ENCODE results near the gene MARCO.

Gene MARCO, protein sequence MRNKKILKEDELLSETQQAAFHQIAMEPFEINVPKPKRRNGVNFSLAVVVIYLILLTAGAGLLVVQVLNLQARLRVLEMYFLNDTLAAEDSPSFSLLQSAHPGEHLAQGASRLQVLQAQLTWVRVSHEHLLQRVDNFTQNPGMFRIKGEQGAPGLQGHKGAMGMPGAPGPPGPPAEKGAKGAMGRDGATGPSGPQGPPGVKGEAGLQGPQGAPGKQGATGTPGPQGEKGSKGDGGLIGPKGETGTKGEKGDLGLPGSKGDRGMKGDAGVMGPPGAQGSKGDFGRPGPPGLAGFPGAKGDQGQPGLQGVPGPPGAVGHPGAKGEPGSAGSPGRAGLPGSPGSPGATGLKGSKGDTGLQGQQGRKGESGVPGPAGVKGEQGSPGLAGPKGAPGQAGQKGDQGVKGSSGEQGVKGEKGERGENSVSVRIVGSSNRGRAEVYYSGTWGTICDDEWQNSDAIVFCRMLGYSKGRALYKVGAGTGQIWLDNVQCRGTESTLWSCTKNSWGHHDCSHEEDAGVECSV

DNA sequence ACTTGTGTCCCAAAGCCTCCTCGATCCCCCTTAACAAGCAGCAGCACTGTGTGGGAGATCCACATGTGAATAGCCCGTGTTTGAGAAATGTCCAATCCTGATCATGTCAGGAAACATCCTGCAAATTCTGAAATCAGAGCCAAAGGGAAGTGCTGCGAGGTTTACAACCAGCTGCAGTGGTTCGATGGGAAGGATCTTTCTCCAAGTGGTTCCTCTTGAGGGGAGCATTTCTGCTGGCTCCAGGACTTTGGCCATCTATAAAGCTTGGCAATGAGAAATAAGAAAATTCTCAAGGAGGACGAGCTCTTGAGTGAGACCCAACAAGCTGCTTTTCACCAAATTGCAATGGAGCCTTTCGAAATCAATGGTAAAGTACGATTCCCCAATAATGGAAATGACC is at the start of gene MARCO:
TSS of gene MARCO (plus strand) at position 164 of the 400 bp plus-strand sequence. CDS start at position 271, 107 bp downstream.
- no peak for DNase-seq

DNA sequence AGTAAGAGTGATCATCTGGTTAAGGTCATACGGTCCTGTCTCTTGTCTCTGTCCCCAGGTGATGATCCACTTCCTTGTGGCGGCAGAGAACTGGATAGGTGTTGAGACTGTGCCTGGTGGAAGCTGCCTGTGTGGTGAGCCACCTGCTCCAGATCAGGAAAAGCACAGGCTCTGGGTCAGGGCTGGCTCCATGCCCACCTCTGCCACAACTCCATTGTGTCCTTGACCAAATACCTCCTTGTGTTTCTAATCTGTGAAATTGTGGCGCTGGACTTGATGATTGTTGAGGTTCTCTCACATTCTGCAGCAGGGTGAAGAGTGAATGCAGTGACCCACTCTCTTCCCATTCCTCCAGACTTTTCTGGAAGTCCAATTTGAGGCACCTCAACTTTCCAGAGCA is 48.9 kb upstream of the MARCO start:
- no peak for DNase-seq

DNA sequence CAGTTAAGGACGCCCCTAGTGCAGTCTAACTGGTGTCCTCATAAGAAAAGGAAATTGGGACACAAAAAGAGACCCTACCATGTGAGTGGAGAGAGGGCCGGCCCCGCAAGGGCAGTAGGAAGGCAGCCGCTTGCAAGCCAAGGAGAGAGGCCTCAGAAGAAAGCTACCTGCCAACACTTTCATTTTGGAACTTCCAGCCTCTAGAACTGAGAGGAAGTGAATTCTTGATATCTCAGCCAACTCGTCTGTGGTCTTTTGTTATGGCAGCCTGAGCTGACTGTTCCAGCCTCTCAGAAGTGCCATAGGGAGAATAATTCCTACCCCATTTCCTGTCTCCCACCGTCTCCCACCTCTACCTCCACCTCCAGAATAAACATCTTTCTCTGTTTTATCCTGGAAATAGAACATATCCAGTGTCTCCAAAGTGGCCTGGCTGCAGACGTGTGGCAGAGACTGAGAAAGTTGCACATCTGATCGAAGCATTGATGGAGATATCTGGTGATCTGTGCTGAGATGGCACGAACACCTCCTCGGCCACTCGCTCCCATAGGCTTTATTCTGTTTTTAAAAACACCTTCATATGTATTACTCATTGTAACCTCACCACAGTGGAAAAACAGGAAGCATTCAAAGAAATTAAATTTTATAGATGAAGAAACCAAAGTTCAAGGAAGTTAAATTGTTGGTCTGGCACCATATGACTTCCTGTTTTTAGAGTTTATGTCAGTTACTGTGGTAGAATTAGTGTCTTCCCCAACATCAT is 39.5 kb upstream of the MARCO start:
- no peak for DNase-seq

DNA sequence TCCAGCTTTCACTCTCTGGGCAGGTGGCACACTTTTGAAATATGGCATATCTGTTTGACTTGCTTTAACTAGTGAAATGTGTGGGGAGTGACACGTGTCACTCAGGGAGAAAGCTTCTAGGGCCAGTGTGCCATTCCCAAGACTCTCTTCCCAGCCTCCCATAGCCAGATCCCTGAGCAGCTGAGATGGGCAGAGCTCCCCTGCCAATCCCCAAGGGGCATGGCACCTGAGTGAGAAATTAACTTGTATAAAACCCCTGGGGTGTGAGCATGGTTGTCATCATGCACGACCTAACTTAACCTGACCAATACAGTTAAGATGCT is 39.0 kb upstream of the MARCO start:
- DNase-seq = no peak

DNA sequence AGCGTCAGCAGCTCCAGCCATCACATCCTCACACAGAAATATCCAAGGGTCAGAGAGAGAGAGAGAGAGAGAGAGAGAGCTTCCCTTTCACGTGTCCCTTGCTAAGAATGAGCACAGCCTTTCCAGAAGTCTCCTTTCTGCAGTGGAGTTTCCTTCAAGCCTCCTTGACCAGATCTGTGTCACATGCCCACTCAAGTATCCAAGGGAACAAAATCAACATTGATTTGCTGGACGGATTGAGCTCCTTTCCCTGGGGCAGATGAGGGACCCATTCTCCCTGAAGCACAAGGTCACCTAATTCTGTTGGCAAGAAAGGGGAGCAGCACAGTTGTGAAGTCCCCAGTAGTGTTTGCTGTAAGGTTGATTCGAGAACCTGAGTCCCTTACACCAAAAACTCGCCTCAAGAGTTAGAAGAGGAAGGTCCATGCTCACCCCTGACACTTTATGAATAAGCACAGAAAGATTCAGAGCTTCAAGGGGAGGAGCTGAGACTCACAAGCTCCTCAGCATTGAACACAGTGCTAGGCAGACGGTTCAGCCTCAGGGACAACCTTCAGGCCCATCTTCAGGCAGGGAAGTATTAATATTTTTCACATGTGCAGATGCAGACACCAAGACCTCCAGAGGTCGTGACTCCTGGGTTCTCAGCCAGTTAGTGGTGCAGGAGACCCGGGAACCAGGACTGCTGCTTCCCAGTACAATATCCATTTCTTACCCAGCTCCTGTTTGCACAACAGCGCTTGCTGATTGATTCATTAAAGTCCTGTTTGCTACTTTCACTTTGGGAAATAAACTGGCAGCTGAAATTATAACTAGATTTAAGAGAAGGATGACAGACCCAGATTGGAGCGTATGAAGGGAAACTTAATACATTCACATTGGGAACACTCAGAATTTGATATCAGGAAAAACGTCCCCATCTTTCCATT is 38.2 kb upstream of the MARCO start:
- DNase-seq = no peak

DNA sequence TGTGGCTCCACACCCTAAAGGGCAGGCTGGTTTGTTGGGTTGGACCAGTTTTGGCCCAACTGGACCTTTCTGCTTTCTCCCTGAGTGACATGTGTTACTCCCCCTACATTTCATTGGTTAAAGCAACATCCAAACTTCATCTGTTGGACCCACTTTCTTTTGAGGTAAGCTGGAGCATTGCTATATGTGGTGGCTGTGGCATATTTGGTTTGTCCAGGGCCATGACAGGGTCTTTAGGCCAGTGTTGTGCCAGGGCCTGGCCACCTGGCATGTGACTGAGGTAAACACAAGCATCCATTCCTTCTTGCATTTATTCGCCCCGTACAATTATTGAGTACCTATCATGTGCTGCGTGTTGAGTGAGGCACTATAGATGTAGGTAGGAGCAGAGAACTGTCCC is 36.8 kb upstream of the MARCO start:
- DNase-seq = no peak

DNA sequence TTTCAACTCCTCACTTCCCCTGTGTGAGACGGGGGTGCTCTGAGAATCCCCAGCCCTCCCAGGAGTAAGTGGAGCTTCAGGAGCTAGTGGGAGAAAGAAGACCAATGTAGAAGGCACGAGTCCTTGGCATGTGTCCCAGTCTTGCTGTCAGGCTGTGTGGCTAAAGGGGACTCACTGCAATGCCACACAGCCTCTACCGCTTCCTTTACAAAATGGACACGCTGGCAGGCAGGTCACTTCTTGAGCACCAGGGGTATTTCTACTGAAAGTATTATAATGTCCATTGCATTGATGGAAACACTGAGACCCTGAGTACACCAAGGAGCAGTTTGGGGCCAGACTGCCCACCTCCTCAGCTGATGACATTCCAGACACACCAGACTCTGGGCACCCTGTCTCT is 35.8 kb upstream of the MARCO start:
- DNase-seq = no peak

DNA sequence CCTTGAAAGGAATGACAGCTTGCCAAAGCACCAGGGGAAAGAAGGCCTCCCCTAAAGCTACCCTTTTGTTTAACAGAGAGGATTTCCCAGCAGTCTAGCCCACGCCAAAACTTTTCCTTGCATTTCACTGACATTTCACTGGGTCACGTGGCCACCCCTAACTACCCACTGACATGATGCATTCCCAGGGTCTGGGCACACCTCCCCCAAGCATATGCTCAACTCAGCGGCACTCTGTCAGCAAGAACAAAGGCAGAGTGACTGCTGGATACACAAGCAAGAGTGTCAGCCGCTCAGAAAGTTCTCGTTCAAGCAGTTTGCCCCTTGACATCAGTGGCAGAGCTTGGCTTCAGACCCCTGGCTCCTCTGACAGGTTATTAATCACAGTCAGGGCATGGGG is 34.2 kb upstream of the MARCO start:
- no peak for DNase-seq

DNA sequence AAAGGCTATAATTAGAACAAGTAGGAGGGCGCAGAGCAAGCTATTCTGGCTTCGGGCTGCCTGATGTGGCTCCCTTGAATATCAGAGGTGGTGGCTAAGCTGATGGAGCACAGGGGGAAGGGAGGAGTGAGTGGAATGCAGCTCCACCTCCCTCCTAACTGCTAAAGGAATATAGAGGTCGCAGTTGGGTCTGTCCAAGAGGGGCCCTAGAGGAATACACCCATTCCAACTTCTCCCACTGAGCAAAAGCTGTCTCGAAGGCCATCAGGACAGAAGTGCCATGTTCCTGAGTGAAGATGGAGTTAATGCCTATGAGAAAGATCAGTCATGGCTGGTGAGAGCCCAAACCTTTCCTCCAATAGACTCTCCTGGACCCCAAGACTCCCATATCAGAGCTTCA is 32.8 kb upstream of the MARCO start:
- DNase-seq = no peak

DNA sequence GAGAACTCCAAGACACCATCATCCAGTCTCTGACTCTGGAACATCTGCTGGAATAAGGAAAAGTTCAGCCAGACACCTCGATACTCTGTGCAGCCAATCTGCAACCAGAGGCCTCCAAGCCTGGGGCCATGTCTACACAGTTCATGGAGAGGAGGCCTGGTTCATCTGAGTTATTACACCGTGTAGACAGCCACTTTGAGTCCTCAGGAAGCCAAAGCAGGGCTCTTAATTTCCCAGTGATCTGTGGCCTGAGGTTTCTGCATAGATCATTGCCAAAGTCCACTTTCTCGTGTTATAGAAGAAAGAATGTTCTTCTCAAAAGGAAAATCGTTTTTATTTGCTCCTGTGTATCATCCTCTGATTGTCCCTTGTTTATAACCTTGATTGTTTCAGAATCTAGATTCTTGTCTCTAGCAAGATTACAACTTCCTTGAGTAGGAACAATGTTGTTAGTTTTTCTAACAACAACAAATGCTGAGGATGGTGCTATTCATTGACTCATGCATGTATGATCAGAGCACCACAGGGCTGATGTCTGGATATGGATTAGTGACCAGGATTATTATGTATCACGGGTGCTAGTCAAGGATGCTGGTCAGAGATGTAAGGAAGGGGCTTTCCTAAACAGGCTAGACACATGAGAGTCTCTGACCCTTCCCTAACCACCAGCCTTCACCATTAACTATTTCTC is 30.7 kb upstream of the MARCO start:
- DNase-seq = no peak

DNA sequence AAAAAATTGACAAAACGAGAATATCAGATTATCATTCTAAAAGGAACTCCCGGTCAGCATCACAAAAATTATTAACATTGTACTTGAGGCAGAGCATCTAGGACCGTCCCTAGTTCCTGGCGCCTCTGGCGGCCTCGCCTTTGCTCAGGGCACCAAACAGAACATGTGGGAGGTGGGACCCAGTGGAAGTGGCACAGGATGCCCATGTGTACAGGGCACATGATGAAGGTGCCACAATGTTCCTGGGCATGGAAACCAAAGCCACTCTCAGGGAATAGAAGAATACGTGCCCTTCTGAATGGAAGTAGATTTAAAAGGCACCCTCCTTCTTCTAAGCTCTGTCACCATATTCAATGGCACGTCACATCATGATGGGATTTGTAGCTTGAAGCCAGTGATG is 30.1 kb upstream of the MARCO start:
- DNase-seq = no peak

DNA sequence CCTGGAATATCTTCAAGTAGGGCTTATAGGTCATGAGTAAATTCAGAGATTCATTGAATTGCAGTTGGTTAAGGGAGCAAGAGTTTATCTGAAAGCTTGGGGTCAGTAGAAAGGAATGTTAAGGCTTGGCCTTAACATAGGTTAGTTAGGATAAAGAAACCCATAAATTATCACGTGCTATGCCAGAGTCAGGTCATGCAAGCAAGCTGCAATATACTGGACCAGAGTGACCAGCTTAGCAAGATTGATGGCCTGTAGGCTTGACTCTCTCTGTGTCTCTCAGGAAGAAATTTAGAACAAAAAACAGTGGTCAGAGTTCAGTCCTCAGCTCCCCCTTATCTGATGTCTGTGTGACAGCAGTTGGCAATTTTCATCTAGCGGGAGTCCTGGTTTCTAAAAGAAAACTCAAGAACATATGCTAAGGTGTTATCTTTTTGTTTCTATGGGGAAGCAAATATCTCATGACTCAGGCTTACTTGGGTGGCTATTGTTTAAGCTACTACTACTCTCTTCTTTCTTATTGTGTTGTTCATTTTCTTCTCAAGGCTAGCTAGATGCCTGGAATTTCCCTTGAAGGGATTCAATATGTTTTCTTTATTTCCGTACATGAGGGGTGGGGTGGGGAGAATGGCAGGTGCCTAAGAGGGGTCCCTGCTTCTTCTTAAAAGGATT is 28.7 kb upstream of the MARCO start:
- DNase-seq = no peak

DNA sequence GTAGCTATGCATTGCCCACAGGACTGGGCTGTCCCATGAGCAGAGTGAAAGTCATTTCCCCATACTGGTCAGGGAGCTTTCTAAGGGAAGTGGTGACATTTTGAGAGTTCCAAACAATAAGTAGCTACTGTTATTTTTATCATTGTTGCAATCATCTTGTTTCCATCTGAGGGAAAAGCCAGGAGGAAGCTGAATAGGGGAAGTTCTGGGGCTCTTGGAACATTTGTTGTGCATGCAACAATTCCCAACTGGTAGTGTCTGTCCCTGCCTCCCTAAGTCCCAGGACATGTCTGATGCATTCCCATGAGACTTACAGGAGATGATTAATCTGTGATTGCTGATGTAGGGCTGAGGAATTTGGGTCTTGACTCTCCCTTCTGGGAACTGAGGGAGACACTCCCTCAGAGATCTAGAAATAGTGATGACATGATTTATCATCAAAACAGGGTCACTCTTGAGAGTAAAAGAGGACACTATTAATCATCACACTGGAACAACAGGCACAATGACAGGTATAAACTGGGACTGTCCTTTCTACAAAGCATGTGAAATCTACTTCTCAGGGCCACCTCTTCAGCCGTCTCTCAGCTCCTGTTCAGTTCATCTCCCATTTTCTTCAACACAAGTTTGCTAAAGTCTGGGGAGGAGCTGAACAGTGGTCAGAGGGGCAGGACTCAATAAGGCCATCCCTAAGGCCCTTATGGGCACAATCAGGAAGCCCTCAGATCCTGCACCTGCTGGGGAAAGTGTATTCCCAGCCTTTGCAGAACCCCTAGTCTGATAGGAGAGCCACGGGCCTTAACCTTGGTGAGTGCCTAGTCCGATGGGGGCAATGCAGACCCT is 28.0 kb upstream of the MARCO start:
- no peak for DNase-seq

DNA sequence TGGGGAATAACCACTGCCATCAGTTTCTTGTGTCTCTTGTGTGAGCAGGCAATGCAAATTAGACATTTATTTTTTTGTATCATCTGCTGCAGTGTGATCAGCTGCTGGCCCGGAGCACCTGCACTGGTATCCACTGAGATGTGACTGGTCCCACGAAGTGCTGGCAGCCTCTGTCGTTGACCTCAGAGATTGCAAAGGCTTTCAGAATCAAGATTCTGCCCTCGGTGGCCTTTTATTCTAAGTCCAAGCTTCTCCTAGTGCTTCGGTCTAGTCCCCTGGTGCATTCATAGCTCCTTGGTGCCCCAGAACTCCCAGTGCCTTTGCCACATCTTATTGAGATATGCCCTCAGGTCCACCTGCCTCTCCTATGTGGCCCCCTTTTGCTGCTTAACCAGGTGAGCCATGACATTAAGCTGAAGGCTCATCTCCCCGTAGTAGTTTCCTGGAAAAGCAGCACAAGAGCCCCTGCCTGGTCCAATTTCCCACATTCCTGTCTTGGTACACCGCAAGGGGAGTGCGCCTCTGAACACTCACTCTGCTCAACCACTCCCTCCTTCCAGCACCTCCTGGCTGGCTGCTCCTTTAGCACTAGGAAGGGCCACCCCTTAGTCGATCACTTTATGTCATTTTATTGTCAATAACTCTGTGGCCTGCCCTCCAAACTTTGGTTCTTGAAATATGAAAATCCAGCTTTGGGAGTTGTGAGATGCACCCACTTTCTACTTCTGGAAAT is 27.1 kb upstream of the MARCO start:
- no peak for DNase-seq

DNA sequence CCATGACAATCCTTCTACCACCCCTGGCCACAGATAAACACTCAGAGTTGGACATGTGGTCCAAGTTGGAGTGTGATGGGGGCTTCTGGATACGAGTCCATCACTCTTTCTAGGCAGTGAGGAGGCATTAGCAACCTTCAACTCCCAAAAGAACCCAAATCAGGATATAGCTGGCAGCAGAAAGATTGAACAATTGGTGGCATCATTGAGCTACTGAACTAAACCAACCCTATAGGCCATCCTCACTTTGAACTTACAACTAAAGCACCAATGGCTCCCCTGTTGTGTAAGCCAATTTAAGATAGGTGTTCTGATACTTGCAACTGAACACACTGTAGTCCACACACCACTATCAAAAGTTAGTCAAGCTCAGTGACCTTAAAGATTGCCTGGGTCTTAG is 24.0 kb upstream of the MARCO start:
- no peak for DNase-seq

DNA sequence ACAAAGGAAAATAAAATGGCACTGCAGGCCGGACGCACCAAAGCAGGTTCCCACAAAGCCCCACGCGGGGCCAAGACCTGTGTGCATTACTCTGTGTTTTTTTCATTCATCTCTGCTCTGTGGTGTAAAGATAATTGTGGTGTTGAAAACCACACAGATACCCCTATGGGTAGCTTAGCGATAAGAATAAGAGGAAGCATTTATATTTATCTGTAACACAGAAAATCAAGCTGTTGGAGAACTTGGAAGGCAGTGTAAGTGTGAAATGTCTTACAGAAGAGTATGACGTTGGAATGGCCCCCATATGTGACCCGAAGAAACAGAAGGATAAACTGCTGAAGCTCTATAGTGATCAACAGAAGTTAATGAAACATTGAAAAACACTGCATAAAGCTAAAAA is 20.3 kb upstream of the MARCO start:
- DNase-seq = no peak

DNA sequence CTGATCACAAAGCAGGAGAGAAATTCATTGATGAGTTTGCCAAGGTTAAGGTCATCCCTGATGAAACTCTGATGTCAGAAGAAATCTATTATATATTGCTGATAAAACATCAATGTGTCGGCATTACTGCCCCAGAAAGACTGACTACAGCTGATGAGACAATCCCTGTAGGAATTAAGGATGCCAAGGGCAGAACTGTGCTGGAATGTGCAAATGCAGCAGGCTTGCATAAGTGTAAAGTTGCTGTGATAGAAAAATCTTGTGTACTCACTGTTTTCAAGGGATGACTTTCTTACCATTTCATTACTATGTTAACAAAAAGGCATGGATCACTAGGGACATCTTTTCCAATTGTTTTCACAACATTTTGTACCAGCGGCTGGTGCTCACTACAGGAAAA is 19.7 kb upstream of the MARCO start:
- DNase-seq = no peak

DNA sequence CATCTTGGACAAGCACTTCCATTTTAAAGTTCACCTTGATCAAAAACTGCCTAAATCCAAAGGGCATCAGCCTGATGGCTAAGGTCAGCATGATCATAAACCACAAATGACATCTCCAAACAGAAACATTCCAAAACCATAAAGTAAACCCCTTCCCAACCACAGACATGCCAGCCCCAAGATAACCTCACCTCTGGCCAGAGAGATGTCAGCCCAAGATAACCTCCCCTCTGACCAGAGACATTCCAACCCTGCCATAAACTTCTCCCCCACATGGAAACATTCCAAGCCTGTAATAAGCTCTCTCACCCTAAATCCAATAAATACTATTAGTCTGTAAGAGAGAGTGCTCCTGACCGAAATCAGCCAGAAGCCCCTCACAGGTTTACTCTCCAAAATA is 18.6 kb upstream of the MARCO start:
- DNase-seq = no peak

DNA sequence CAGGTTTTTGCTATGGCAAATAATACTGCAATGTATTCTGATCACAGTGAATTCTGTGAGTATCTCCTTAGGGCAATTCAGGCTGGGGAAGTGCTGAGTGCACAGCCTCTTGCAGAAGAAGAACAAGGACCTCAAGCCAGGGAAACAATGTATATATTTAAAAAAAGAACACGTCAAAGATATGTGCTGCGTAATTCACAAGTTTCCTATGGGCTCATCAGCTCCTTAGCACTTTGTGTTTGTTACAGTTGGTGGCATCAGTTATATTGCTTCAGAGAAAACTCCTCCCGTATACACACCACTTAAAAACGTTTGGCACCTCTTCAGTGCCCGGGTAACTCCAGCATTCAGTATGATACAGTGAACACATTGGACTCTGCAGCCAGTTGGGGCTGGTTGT is 16.5 kb upstream of the MARCO start:
- DNase-seq = no peak

DNA sequence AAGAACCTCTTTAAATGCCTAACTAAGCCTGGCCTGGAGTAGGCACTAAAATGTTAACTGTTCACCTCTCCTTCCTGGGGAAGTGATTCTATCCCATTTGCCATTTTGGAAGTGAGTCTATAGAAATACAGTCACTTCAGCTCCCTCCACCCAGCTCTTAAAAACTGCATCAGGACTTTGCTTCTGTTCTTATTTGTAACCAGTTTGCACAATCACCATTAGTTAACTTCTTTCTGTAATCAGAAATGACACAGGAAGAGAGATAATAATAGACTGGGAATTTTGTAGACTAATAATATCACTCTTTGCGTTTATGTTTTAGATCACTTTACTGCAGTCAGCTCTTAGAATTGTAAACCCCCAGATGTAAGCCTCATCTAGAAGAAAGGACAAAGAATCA is 16.0 kb upstream of the MARCO start:
- DNase-seq = no peak
